Heart right ventricle (tissue), 16 donors: ENCODE measurements around the gene PIAS4. TPM values are rescaled to one million over a fixed set of nuclear protein-coding genes. Genes with fewer than 3 reads are reported as not detected.

Source experiments
- ATAC-seq, 8 donors: fragments of 200-7000 bp; cut with Tn5 transposase; one replicate each; pipeline ENCODE4 v1.9.1; 2020; ENCODE audit warnings: mild to moderate bottlenecking in 8 of 8, moderate library complexity in 8 of 8, moderate number of reproducible peaks in 1 of 8
- DNase-seq, 2 donors: peaks; one replicate each; pipeline ENCODE4 v3.0.0-alpha.2; 2020
- H3K27ac ChIP-seq, 10 donors: fragments of 200-600 bp; sonication (generic) in 2 of 10; one replicate each; pipeline versions ENCODE4 v1.5.0 to v1.8.0; 2020 to 2022; ENCODE audit warnings: mild to moderate bottlenecking in 3 of 10
- H3K27me3 ChIP-seq, 7 donors: fragments of 200-600 bp; one replicate each; pipeline ENCODE4 v1.8.0; 2021 to 2022; ENCODE audit warnings: mild to moderate bottlenecking in 2 of 7
- H3K36me3 ChIP-seq, 9 donors: fragments of 200-600 bp; sonication (generic) in 1 of 9; one replicate each; pipeline versions ENCODE4 v1.5.0 to v1.8.0; 2020 to 2022; ENCODE audit warnings: mild to moderate bottlenecking in 2 of 9
- H3K4me1 ChIP-seq, 9 donors: fragments of 200-600 bp; sonication (generic) in 1 of 9; one replicate each; pipeline versions ENCODE4 v1.5.0 to v1.8.0; 2020 to 2022; ENCODE audit warnings: mild to moderate bottlenecking in 4 of 9
- H3K4me3 ChIP-seq, 10 donors: fragments of 200-600 bp; sonication (generic) in 2 of 10; one replicate each; pipeline versions ENCODE4 v1.5.0 to v1.8.0; 2020 to 2022; ENCODE audit warnings: mild to moderate bottlenecking in 7 of 10, moderate library complexity in 2 of 10
- H3K9me3 ChIP-seq, 11 donors: fragments of 200-600 bp in 10 of 11; sonication (generic) in 2 of 11; one replicate each; pipeline versions ENCODE4 v1.5.0 to v1.8.0; 2013 to 2022; ENCODE audit warnings: mild to moderate bottlenecking in 2 of 11, control low read depth in 1 of 11, moderate library complexity in 1 of 11
- WGBS, 2 donors: extraction: QIAGEN DNeasy Blood & Tissue Kit; methylation state at CpG; one replicate each; pipeline ENCODE4 v1.1.7; 2013; ENCODE audit warnings: inconsistent platforms in 1 of 2; 5-methylcytosine and 5-hydroxymethylcytosine counted together
- intact Hi-C, 10 donors: fragments of 100-400 bp; cut with DNase I; formaldehyde crosslinking; loops; one replicate each; pipeline versions ENCODE4 v1.11.1 to v1.14.2; 2022
- polyA plus RNA-seq, 2 donors: library from polyadenylated mRNA; stranded (reverse); fragments of 200-250 nt; gene quantifications; one replicate each; pipeline ENCODE4 v1.2.3, GENCODE V29; 2013
- total RNA-seq, 10 donors: library from RNA; stranded (reverse); fragmentation: NEBNext Ultra II Directional in 3 of 10; extraction: Animal tissue kit (Norgen Biotek cat#: 25700) in 3 of 10; gene quantifications; one replicate each; pipeline versions ENCODE4 v1.2.1 to v1.2.4, GENCODE V29; 2021 to 2023
- TF ChIP-seq, protein P1 (sequence below), 9 donors: fragments of 200-600 bp; sonication (generic) in 2 of 9; IDR thresholded peaks; one replicate each; pipeline versions ENCODE4 v1.5.0 to v1.8.0; 2021 to 2022; ENCODE audit warnings: antibody characterized with exemption in 9 of 9, mild to moderate bottlenecking in 5 of 9, moderate library complexity in 1 of 9
- donor health status: Arrhythmogenic right ventricular cardiomyopathy.
- donor health status: ischemic (EF 13 %, LVEDD 7.1; RV severe dilation, severe dysfunction).
- donor health status: healthy with polysubstance abuse.
- donor health status: DM: no; HTN: yes; CAD: no.
- donor health status: DM: no; HTN: no; CAD: no.
- donor health status: ischemic (EF 25% LVEDD 6.9; RV normal size, moderate dysfunction).
- donor health status: ischemic (EF 25% LVEDD 5.7; RV mildly dilated, moderate dysfunction).
- donor health status: healthy.
- donor health status: DM: yes; HTN: yes; CAD: no.
- donor health status: Ischemic cardiomyopathy.
- donor health status: ischemic (EF 35%, LVEDD 5.7; RV mildly dilated, moderate dysfunction).
- donor health status: nonischemic (EF 11% LVEDD 7.7; RV severe dilation, severe dysfunction).
- donor health status: DM: yes; HTN: yes; CAD: no.
- donor health status: PGD.
- donor health status: ischemic (EF 29% LVEDD 5.4; RV normal size, mild dysfunction).
- donor health status: nonischemic (EF 23%, LVEDD 6.1; RV moderate dilation, normal function).

PIAS4 gene
- total and polyA plus RNA-seq, 12 donors, result 8.5 to 22.8 (median 13.4) TPM

- H3K4me3 ChIP-seq, result peak overlapping the region; percentile 79 to 99 (median 96)
- peaks cover 14 to 43% (median 34%) of the 10 kb centered on the region in 9 donors for H3K4me1 ChIP-seq
- intact Hi-C loops, result loop anchor here in 2 of 10 donors (5.0 to 10.0 kb wide), 2 partner anchors 60 to 63 kb away; partner anchors contain the start of gene PIAS4 (in 2 of the 2)
- 1 to 2% methylated on average over 47 to 58 of the region's 58 CpGs for WGBS, 2 donors
- H3K27ac ChIP-seq, result peak overlapping the region; percentile 93 to 100 (median 99)
- H3K27me3 ChIP-seq, result no peaks in the 10 kb centered on the region
- peak in 6 of 8 donors; percentile 0 to 12 (median 4) for ATAC-seq
- H3K36me3 ChIP-seq, result peaks cover 0 to 12% (median 0%) of the 10 kb centered on the region in 9 donors
- DNase-seq, result peak; percentile 57 to 59
- H3K9me3 ChIP-seq, result no peaks in the 10 kb centered on the region
- TF ChIP-seq, protein P1, sequence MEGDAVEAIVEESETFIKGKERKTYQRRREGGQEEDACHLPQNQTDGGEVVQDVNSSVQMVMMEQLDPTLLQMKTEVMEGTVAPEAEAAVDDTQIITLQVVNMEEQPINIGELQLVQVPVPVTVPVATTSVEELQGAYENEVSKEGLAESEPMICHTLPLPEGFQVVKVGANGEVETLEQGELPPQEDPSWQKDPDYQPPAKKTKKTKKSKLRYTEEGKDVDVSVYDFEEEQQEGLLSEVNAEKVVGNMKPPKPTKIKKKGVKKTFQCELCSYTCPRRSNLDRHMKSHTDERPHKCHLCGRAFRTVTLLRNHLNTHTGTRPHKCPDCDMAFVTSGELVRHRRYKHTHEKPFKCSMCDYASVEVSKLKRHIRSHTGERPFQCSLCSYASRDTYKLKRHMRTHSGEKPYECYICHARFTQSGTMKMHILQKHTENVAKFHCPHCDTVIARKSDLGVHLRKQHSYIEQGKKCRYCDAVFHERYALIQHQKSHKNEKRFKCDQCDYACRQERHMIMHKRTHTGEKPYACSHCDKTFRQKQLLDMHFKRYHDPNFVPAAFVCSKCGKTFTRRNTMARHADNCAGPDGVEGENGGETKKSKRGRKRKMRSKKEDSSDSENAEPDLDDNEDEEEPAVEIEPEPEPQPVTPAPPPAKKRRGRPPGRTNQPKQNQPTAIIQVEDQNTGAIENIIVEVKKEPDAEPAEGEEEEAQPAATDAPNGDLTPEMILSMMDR (IDR thresholded peaks at IDR 0.05), result peak in 3 of 9 donors; percentile 9 to 21 (median 20)
Measured at GRCh38 chr19:4067396-4068046, 60.0 kb downstream of the PIAS4 start.

- Histone ChIP-seq H3K4me1 (peaks cover 6 to 35% (median 26%) of the 10 kb centered on the region in 9 donors), H3K27me3 (no peaks in the 10 kb centered on the region), H3K27ac (peak overlapping the region; percentile 93 to 100 (median 99)), H3K4me3 (peak overlapping the region; percentile 79 to 99 (median 96)), H3K36me3 (peaks cover 0 to 5% (median 0%) of the 10 kb centered on the region in 9 donors), H3K9me3 (no peaks in the 10 kb centered on the region)
- TF ChIP-seq, protein P1 (IDR thresholded peaks at IDR 0.05), result no peak
- intact Hi-C loops, result loop anchor here in 2 of 10 donors (5.0 to 10.0 kb wide), 2 partner anchors 61 to 64 kb away; partner anchors contain the start of gene PIAS4 (in 2 of the 2)
- no peak for DNase-seq
- no peak for ATAC-seq
- 33 to 36% methylated on average over 31 of the region's 31 CpGs for WGBS, 2 donors
Measured at GRCh38 chr19:4068047-4068966, 60.8 kb downstream of the PIAS4 start.

GRCh38 chr19:4069331-4069959 is 61.9 kb downstream of the PIAS4 start:
- ATAC-seq, result no peak
- intact Hi-C loops, result loop anchor here in 2 of 10 donors (5.0 to 10.0 kb wide), 2 partner anchors 62 to 65 kb away; partner anchors contain the start of gene PIAS4 (in 2 of the 2)
- H3K36me3 ChIP-seq, result no peaks in the 10 kb centered on the region
- 59 to 66% methylated on average over 12 of the region's 12 CpGs for WGBS, 2 donors
- H3K4me1 ChIP-seq, result peaks cover 3 to 24% (median 14%) of the 10 kb centered on the region in 9 donors
- H3K9me3 ChIP-seq, result no peaks in the 10 kb centered on the region
- TF ChIP-seq, protein P1 (IDR thresholded peaks at IDR 0.05), result no peak
- no peak for DNase-seq
- no peaks in the 10 kb centered on the region for H3K27me3 ChIP-seq
- H3K4me3 ChIP-seq, result no peak overlapping the region
- H3K27ac ChIP-seq, result peak overlapping the region in 1 of 10 donors; percentile 64
